SK-N-SH treated with all-trans-retinoic acid at 6 μM for 48 hours (cell line): ENCODE results near the gene FOXL2NB.

Experiments used
- ATAC-seq: fragments of 200-7000 bp; cut with Tn5 transposase; 3 replicates; pipeline ENCODE4 v1.9.1; 2020; ENCODE audit warnings: mild to moderate bottlenecking, moderate library complexity
- ARNTL ChIP-seq: fragments of 450-650 bp; formaldehyde crosslinking; IDR thresholded peaks from 2 replicates; pipeline ENCODE4 v1.5.0; 2020; ENCODE audit warnings: low read depth, mild to moderate bottlenecking, moderate library complexity, borderline replicate concordance
- BACH2 ChIP-seq: fragments of 250-450 bp; sonication (Bioruptor Pico); IDR thresholded peaks from 2 replicates; pipeline ENCODE4 v1.9.0; 2021; ENCODE audit warnings: mild to moderate bottlenecking, borderline replicate concordance
- CSDC2 ChIP-seq: fragments of 250-450 bp; sonication (Bioruptor Pico); IDR thresholded peaks from 2 replicates; pipeline ENCODE4 v1.5.0; 2020; ENCODE audit warnings: mild to moderate bottlenecking, moderate library complexity
- CSRNP3 ChIP-seq: fragments of 250-450 bp; sonication (Bioruptor Pico); IDR thresholded peaks from 2 replicates; pipeline ENCODE4 v1.5.1; 2021; ENCODE audit warnings: mild to moderate bottlenecking, moderate library complexity
- ESRRG ChIP-seq: fragments of 250-450 bp; sonication (Bioruptor Pico); IDR thresholded peaks from 2 replicates; pipeline ENCODE4 v1.6.1; 2021; ENCODE audit warnings: mild to moderate bottlenecking
- OSR1 ChIP-seq: fragments of 250-450 bp; sonication (Bioruptor Pico); IDR thresholded peaks from 2 replicates; pipeline ENCODE4 v1.8.0; 2022; ENCODE audit warnings: moderate library complexity, mild to moderate bottlenecking, inconsistent platforms
- PATZ1 ChIP-seq: fragments of 250-450 bp; sonication (Bioruptor Pico); IDR thresholded peaks from 2 replicates; pipeline ENCODE4 v1.8.0; 2020; ENCODE audit warnings: mild to moderate bottlenecking, moderate library complexity, borderline replicate concordance
- SNAI2 ChIP-seq: fragments of 250-450 bp; sonication (Bioruptor Pico); IDR thresholded peaks from 2 replicates; pipeline ENCODE4 v1.5.0; 2020; ENCODE audit warnings: mild to moderate bottlenecking, moderate library complexity
- TCF4 ChIP-seq: fragments of 250-450 bp; sonication (Bioruptor Pico); IDR thresholded peaks from 2 replicates; pipeline ENCODE4 v1.8.0; 2021; ENCODE audit warnings: mild to moderate bottlenecking, moderate library complexity, borderline replicate concordance
- TOX ChIP-seq: fragments of 250-450 bp; sonication (Bioruptor Pico); IDR thresholded peaks from 2 replicates; pipeline ENCODE4 v1.8.0; 2021; ENCODE audit warnings: mild to moderate bottlenecking, moderate library complexity, borderline replicate concordance
- ZFP3 ChIP-seq: fragments of 250-450 bp; sonication (Bioruptor Pico); IDR thresholded peaks from 2 replicates; pipeline ENCODE4 v1.5.0; 2020; ENCODE audit warnings: mild to moderate bottlenecking, moderate library complexity
- ZFP30 ChIP-seq: fragments of 450-650 bp; formaldehyde crosslinking; IDR thresholded peaks from 2 replicates; pipeline ENCODE4 v1.5.0; 2022; ENCODE audit warnings: mild to moderate bottlenecking, moderate library complexity
- ZNF565 ChIP-seq: fragments of 450-650 bp; formaldehyde crosslinking; conservative IDR thresholded peaks from 2 replicates; pipeline ENCODE4 v1.5.0; 2020; ENCODE audit warnings: low read depth, mild to moderate bottlenecking, moderate library complexity
- ZNF70 ChIP-seq: fragments of 450-650 bp; formaldehyde crosslinking; IDR thresholded peaks from 2 replicates; pipeline ENCODE4 v1.5.0; 2020; ENCODE audit warnings: mild to moderate bottlenecking, moderate library complexity
- TF ChIP-seq, protein P1 (sequence below): fragments of 250-450 bp; sonication (Bioruptor Pico); IDR thresholded peaks from 2 replicates; pipeline ENCODE4 v1.8.0; 2021; ENCODE audit warnings: low read depth, mild to moderate bottlenecking, moderate library complexity, borderline replicate concordance
- TF ChIP-seq, protein P2 (sequence below): fragments of 250-450 bp; sonication (Bioruptor Pico); IDR thresholded peaks from 2 replicates; pipeline ENCODE4 v1.5.0; 2020; ENCODE audit warnings: mild to moderate bottlenecking, moderate library complexity
- TF ChIP-seq, protein P3 (sequence below): fragments of 250-450 bp; sonication (Bioruptor Pico); IDR thresholded peaks from 2 replicates; pipeline ENCODE4 v1.5.1; 2020; ENCODE audit warnings: low read depth, mild to moderate bottlenecking, moderate library complexity

FOXL2NB gene

GRCh38 chr3:138972941-138973340 is 25.9 kb downstream of the FOXL2NB start (continued):
- TF ChIP-seq ARNTL (no peak), ZNF70 (CRISPR knock-in tag) (no peak), SNAI2 (CRISPR knock-in tag) (no peak)

GRCh38 chr3:138974462-138974861 is 27.4 kb downstream of the FOXL2NB start:
- TF ChIP-seq, protein P1, sequence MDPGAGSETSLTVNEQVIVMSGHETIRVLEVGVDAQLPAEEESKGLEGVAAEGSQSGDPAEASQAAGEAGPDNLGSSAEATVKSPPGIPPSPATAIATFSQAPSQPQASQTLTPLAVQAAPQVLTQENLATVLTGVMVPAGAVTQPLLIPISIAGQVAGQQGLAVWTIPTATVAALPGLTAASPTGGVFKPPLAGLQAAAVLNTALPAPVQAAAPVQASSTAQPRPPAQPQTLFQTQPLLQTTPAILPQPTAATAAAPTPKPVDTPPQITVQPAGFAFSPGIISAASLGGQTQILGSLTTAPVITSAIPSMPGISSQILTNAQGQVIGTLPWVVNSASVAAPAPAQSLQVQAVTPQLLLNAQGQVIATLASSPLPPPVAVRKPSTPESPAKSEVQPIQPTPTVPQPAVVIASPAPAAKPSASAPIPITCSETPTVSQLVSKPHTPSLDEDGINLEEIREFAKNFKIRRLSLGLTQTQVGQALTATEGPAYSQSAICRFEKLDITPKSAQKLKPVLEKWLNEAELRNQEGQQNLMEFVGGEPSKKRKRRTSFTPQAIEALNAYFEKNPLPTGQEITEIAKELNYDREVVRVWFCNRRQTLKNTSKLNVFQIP (CRISPR knock-in tag): no peak
- TF ChIP-seq ZNF70 (CRISPR knock-in tag): no peak
- no peak for TF ChIP-seq TOX (CRISPR knock-in tag)
- no peak for TF ChIP-seq ZNF565 (CRISPR knock-in tag)
- no peak for TF ChIP-seq ZFP3 (CRISPR knock-in tag)
- TF ChIP-seq ZFP30 (CRISPR knock-in tag): no peak
- TF ChIP-seq, protein P2, sequence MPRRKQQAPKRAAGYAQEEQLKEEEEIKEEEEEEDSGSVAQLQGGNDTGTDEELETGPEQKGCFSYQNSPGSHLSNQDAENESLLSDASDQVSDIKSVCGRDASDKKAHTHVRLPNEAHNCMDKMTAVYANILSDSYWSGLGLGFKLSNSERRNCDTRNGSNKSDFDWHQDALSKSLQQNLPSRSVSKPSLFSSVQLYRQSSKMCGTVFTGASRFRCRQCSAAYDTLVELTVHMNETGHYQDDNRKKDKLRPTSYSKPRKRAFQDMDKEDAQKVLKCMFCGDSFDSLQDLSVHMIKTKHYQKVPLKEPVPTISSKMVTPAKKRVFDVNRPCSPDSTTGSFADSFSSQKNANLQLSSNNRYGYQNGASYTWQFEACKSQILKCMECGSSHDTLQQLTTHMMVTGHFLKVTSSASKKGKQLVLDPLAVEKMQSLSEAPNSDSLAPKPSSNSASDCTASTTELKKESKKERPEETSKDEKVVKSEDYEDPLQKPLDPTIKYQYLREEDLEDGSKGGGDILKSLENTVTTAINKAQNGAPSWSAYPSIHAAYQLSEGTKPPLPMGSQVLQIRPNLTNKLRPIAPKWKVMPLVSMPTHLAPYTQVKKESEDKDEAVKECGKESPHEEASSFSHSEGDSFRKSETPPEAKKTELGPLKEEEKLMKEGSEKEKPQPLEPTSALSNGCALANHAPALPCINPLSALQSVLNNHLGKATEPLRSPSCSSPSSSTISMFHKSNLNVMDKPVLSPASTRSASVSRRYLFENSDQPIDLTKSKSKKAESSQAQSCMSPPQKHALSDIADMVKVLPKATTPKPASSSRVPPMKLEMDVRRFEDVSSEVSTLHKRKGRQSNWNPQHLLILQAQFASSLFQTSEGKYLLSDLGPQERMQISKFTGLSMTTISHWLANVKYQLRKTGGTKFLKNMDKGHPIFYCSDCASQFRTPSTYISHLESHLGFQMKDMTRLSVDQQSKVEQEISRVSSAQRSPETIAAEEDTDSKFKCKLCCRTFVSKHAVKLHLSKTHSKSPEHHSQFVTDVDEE (CRISPR knock-in tag): no peak
- TF ChIP-seq OSR1 (CRISPR knock-in tag): no peak
- TF ChIP-seq, all 23 proteins: peak for 0
- no peak for ATAC-seq

- ATAC-seq: no peak
- TF ChIP-seq ESRRG (CRISPR knock-in tag) (no peak), ZFP30 (CRISPR knock-in tag) (no peak), CSDC2 (CRISPR knock-in tag) (no peak), ARNTL (no peak), ZFP3 (CRISPR knock-in tag) (no peak)
Observed at GRCh38 chr3:138975351-138975750, 28.3 kb downstream of the FOXL2NB start.

- no peak for ATAC-seq
Observed at GRCh38 chr3:138976047-138976446, 29.0 kb downstream of the FOXL2NB start.

More at GRCh38 chr3:138976047-138976446, 29.0 kb downstream of the FOXL2NB start:
- no peak for TF ChIP-seq TCF4 (CRISPR knock-in tag)
- TF ChIP-seq CSRNP3 (CRISPR knock-in tag): no peak
- TF ChIP-seq ZNF565 (CRISPR knock-in tag): no peak
- no peak for TF ChIP-seq PATZ1 (CRISPR knock-in tag)
- no peak for TF ChIP-seq OSR1 (CRISPR knock-in tag)
- no peak for TF ChIP-seq CSDC2 (CRISPR knock-in tag)
- TF ChIP-seq, protein P3, sequence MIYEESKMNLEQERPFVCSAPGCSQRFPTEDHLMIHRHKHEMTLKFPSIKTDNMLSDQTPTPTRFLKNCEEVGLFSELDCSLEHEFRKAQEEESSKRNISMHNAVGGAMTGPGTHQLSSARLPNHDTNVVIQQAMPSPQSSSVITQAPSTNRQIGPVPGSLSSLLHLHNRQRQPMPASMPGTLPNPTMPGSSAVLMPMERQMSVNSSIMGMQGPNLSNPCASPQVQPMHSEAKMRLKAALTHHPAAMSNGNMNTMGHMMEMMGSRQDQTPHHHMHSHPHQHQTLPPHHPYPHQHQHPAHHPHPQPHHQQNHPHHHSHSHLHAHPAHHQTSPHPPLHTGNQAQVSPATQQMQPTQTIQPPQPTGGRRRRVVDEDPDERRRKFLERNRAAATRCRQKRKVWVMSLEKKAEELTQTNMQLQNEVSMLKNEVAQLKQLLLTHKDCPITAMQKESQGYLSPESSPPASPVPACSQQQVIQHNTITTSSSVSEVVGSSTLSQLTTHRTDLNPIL: no peak
- TF ChIP-seq, protein P1 (CRISPR knock-in tag): no peak
- no peak for TF ChIP-seq BACH2 (CRISPR knock-in tag)
- TF ChIP-seq, protein P2 (CRISPR knock-in tag): no peak
- no peak for TF ChIP-seq ARNTL
